ENCODE data around the gene TIMP2. TPM values are rescaled to one million over a fixed set of nuclear protein-coding genes. Genes with fewer than 3 reads are reported as not detected.
A peak's percentile ranks its signal among the peaks of the same experiment; 100 is the strongest.

Gene TIMP2
- total RNA-seq, 4 donors from 2014 or later, result 20.4 to 28.7 (median 27.0) TPM

- Histone ChIP-seq H3K9me3 (no peaks in the 10 kb centered on the region), H3K27me3 (no peaks in the 10 kb centered on the region), H3K4me1 (peaks cover 33 to 35% of the 10 kb centered on the region in 2 donors), H3K27ac (no peak overlapping the region), H3K36me3 (no peaks in the 10 kb centered on the region), H3K4me3 (no peak overlapping the region)
- in situ Hi-C loops (cut with MboI; ENCODE audit: low sequenced_read_pairs in 4 of 4) (no loop called here), intact Hi-C loops (cut with DNase I; ENCODE audit: low total_unique reads) (no loop called here)
- ATAC-seq, result no peak
- no peak for DNase-seq
- TF ChIP-seq POLR2A (IDR thresholded peaks at IDR 0.05), result no peak
- no peak for TF ChIP-seq CTCF (IDR thresholded peaks at IDR 0.05 in 4 of 5, conservative IDR thresholded peaks at IDR 0.05 in 1 of 5)
These were observed 38.2 kb downstream of the TIMP2 start for GRCh38 chr17:78886954-78887353.

GRCh38 chr17:78885956-78886355 lies 39.2 kb downstream of the TIMP2 start:
- Histone ChIP-seq H3K27me3 (no peaks in the 10 kb centered on the region), H3K36me3 (no peaks in the 10 kb centered on the region), H3K9me3 (no peaks in the 10 kb centered on the region), H3K4me3 (no peak overlapping the region), H3K27ac (peak overlapping the region; percentile 77 to 85 (median 81)), H3K4me1 (peaks cover 31 to 35% of the 10 kb centered on the region in 2 donors)
- TF ChIP-seq CTCF (IDR thresholded peaks at IDR 0.05 in 4 of 5, conservative IDR thresholded peaks at IDR 0.05 in 1 of 5), result no peak
- TF ChIP-seq POLR2A (IDR thresholded peaks at IDR 0.05), result no peak
- intact Hi-C loops (cut with DNase I; ENCODE audit: low total_unique reads) (no loop called here), in situ Hi-C loops (cut with MboI; ENCODE audit: low sequenced_read_pairs in 4 of 4) (no loop called here)
- DNase-seq (no peak), ATAC-seq (no peak)

GRCh38 chr17:78884876-78885667 lies 40.1 kb downstream of the TIMP2 start:
- Histone ChIP-seq H3K36me3 (no peaks in the 10 kb centered on the region), H3K4me1 (peaks cover 31 to 38% of the 10 kb centered on the region in 2 donors), H3K4me3 (no peak overlapping the region), H3K27ac (peak overlapping the region; percentile 77 to 85 (median 81)), H3K27me3 (no peaks in the 10 kb centered on the region), H3K9me3 (no peaks in the 10 kb centered on the region)
- ATAC-seq, result no peak
- in situ Hi-C loops (cut with MboI; ENCODE audit: low sequenced_read_pairs in 4 of 4), result no loop called here
- no peak for DNase-seq
- TF ChIP-seq POLR2A (IDR thresholded peaks at IDR 0.05) (no peak), CTCF (IDR thresholded peaks at IDR 0.05 in 4 of 5, conservative IDR thresholded peaks at IDR 0.05 in 1 of 5) (no peak)
- intact Hi-C loops (cut with DNase I; ENCODE audit: low total_unique reads), result loop anchor here (5.0 kb wide), 1 partner anchor 47 kb away; no protein-coding TSS in a partner anchor

- H3K27me3 ChIP-seq, result no peaks in the 10 kb centered on the region
- intact Hi-C loops (cut with DNase I; ENCODE audit: low total_unique reads), result loop anchor here (5.0 kb wide), 1 partner anchor 48 kb away; no protein-coding TSS in a partner anchor
- in situ Hi-C loops (cut with MboI; ENCODE audit: low sequenced_read_pairs in 4 of 4), result no loop called here
- ATAC-seq (no peak), DNase-seq (no peak)
- no peaks in the 10 kb centered on the region for H3K9me3 ChIP-seq
- TF ChIP-seq POLR2A (IDR thresholded peaks at IDR 0.05) (no peak), CTCF (IDR thresholded peaks at IDR 0.05 in 4 of 5, conservative IDR thresholded peaks at IDR 0.05 in 1 of 5) (no peak)
- peak overlapping the region; percentile 77 to 85 (median 81) for H3K27ac ChIP-seq
- H3K4me3 ChIP-seq, result peak overlapping the region; percentile 1 to 37 (median 26)
- peaks cover 27 to 34% of the 10 kb centered on the region in 2 donors for H3K4me1 ChIP-seq
- no peaks in the 10 kb centered on the region for H3K36me3 ChIP-seq
These were observed 40.9 kb downstream of the TIMP2 start for GRCh38 chr17:78884148-78884825.
